COLO668 (cell line): Measurements from ENCODE around the gene PAXIP1.

Experiments
- DNase-seq: peaks from one replicate; lab custom pipeline; 2025; ENCODE audit not compliant: unreplicated experiment; lab: John Stamatoyannopoulos, UW

Gene PAXIP1

DNA sequence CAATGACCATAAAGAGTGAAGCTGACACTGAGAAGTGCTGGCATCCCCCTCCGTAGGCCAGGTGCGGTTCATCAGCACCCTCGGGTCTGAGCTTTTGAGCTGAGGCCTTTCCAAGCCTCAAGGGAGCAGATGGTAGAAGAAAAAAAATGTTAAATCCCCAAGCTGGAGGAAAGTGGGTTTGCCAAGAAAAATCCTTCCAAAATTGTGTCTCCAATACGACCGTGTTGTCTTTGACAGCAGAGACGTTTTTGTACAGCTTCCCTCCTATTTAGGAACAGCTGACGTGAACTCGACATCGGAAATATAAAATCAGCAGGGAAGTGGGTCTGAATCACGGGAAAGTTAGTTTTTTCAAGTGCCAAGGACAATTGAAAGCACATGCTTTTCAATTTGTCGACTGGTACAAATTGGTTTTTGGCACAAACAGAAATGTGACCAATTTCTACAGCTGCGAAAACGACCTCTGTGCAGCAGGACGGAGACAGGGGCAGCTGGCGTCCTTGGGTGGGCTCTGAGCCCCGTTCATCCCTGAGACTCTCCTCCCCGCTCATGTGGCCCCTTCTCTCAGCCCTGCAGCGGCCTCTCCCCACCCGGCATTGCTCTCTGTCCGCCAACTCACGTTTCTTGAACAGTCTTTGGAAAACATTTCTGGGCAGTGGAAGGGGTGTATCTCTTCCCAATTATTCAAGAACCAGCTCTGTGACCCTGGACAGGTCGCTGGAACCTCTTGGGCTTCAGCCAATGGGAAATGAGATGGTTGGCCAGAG, 89.9 kb downstream of the PAXIP1 start:
- DNase-seq, result no peak

- no peak for DNase-seq
Measured at GRCh38 chr7:154911862-154912455, 91.0 kb downstream of the PAXIP1 start.

DNA sequence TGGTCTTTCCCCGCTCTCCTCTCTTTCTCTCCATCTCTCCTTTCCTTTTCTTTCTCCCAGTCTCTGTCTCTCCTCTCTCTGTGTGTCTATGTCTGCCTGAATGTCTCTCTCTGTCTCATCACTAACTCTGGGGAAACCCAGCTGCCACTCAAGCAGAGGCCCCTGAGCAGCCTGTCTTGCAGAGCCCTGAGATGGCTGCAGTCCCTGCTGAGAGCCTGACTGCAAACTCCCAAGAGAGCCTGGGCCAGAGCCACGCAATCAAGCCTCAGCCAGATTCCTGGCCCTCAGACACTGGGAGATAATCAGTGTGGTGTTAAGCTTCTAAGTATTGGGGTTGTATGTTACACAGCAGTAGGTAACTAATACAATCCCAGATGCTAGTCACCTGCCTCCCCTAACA, 91.5 kb downstream of the PAXIP1 start:
- no peak for DNase-seq

DNA sequence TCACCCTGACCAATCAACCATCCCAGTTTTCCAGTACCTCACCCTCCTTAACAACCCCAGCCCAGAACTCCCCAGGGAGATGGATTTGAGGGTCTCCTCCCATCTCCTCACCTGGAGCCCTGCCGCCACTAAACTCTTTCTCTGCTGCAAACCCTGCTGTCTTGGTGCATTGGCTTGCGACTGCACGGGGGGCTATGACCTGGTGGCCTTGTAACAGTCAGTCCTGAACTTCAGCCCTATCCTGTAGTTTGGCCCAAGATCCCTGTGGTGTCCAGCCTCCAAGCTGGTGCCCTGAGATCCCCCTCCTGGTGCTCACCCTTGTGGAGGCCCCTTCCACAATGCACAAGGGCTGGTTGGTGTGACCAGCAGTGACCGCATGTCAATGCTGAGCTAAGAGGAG, 91.9 kb downstream of the PAXIP1 start:
- DNase-seq, result no peak

GRCh38 chr7:154910125-154910524, 92.8 kb downstream of the PAXIP1 start:
- no peak for DNase-seq

DNA sequence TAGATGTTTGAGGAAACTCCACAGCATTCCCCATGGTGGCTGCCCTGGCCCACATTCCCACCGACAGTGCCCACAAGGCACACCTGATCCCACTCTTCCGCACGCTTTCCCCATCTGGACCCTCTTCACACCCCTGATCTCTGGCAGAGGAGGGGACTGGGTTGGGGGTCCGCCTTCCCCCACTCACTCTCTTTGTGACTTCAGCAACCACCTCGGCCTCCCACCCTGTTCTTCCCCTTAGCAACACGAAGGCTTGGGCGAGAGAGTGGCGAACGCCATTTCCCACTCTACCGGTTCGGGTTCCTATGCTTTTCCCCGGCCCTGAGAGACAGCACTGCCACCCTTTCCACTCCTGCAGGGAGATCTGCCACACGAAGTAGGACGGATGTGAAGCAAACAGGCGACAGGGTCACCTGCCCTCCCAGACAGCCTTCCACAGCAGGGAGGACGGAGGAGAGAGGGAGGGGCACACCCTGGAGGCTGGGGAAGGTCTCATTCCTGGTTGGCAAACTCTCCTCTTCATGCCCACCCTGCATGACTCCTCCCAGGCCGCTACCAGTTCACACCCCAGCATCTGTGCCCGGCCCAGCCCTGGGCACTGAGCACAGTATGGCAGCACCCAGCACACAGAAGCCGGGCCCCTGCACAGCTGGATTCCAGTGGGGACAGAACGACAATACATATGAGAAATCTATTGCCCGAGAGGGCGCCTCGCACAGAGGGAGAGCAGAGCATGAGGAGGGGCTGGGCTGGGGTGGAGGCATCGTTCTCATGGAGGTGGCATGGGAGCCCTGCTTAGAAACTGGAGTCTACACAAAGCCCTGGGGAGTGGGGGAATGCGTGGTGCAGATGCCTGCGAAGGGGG, 93.5 kb downstream of the PAXIP1 start:
- DNase-seq, result no peak

- no peak for DNase-seq
Measured at GRCh38 chr7:154907651-154908620, 95.0 kb downstream of the PAXIP1 start.

- DNase-seq, result no peak
Measured at GRCh38 chr7:154906736-154907355, 96.1 kb downstream of the PAXIP1 start.

GRCh38 chr7:154906201-154906600, 96.7 kb downstream of the PAXIP1 start:
- DNase-seq, result no peak

GRCh38 chr7:154905615-154906014, 97.3 kb downstream of the PAXIP1 start:
- DNase-seq, result no peak

- no peak for DNase-seq
Measured at GRCh38 chr7:154905146-154905545, 97.8 kb downstream of the PAXIP1 start.

DNA sequence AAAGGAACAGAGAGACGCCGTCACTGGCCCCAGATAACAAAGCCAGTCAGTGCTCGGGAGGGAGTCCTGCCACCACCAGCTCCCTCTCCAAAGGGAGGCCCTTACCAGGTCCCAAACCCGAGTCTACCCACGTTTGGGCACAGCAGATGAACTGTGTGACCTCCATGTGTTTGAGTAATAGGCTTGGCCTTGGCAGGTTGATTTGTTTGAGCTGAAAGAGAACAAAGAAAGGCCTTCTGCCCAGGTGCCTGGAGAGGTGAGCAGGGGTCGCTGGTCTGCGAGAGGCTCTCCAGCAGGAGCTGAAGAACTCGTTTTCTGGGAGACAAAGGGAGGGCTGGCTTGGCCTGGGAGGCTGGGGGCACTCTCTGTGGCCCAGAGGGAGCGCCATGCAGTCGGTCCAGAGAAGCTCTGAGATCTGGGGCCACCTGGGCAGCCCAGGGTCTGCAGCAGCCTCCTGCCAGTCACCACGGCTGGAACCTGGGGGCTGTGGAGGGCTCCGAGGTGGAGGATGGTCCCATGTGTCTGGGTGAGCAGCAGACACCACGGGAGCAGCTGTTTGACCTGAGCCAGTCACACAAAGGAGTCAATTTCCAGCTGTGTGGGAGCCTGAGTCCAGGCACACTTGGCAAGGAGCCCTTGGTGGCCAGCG, 99.7 kb downstream of the PAXIP1 start:
- DNase-seq, result no peak

- no peak for DNase-seq
Measured at GRCh38 chr7:154902600-154903082, 100.3 kb downstream of the PAXIP1 start.

GRCh38 chr7:154899862-154900261, 103.1 kb downstream of the PAXIP1 start:
- no peak for DNase-seq

GRCh38 chr7:154898973-154899855, 103.7 kb downstream of the PAXIP1 start:
- no peak for DNase-seq

- DNase-seq, result no peak
Measured at GRCh38 chr7:154896076-154896475, 106.8 kb downstream of the PAXIP1 start.
